K562 (cell line): ENCODE results near the gene PPP1R9A. TPM values are rescaled to one million over a fixed set of nuclear protein-coding genes. Genes with fewer than 3 reads are reported as not detected.
A peak's percentile ranks its signal among the peaks of the same experiment; 100 is the strongest.

Experiments used
- ATAC-seq: fragments of 200-7000 bp; cut with Tn5 transposase; 3 replicates; pipeline ENCODE4 v1.9.1; 2020; ENCODE audit warnings: moderate library complexity
- BruUV-seq: library from RNA; stranded (reverse); fragments of 400-500 nt; replicated peaks from 2 replicates; lab custom pipeline; 2021; lab: Mats Ljungman, UMichigan
- CTCF ChIA-PET: fragments of 300-600 bp; formaldehyde crosslinking; extraction: SDS; loops from one replicate; lab custom pipeline; 2021; ENCODE audit warnings: low intra/inter-chr PET ratio; lab: Yijun Ruan, JAX
- POLR2A ChIA-PET: fragments of 300-600, 350-650 bp; sonication (Branson Sonifier 250); formaldehyde crosslinking; extraction: SDS; loops from one replicate; lab custom pipeline; 2021; ENCODE audit warnings: antibody characterized with exemption, inconsistent platforms; lab: Yijun Ruan, JAX
- DNase-seq, 4 experiments: peaks; one replicate each; pipeline versions ENCODE4 v3.0.0 to v3.0.0-alpha.2; 2011 to 2018; ENCODE audit warnings: low spot score in 3 of 4, mixed read lengths in 3 of 4; ENCODE audit errors: extremely low read depth in 1 of 4
- FAIRE-seq: peaks from 2 replicates; lab custom pipeline; 2011; peaks lifted over from hg19 to GRCh38; lab: Jason Lieb, UNC
- H2AFZ ChIP-seq: 2 replicates; pipeline ENCODE4 v1.6.0; 2011; ENCODE audit warnings: low read depth, low read length, control low read depth, inconsistent platforms
- H3K27ac ChIP-seq: fragments of 200-600 bp; 3 replicates; pipeline ENCODE4 v1.8.0; 2011; ENCODE audit warnings: low read depth, mild to moderate bottlenecking, control low read depth, inconsistent platforms, low read length, moderate library complexity, mixed read lengths; ENCODE audit errors: extremely low read depth
- H3K27me3 ChIP-seq, 2 experiments: fragments of 300-600 bp in 1 of 2; 2 replicates in 1 of 2; 3 replicates in 1 of 2; pipeline versions ENCODE4 v1.6.0 to v1.8.0; 2011; ENCODE audit warnings: inconsistent platforms in 2 of 2, low read length in 2 of 2, mild to moderate bottlenecking in 1 of 2, mixed read lengths in 1 of 2, moderate library complexity in 1 of 2; ENCODE audit not compliant: control insufficient read depth in 2 of 2, insufficient read depth in 2 of 2
- H3K36me3 ChIP-seq: fragments of 300-600 bp; 3 replicates; pipeline ENCODE4 v1.8.0; 2011; ENCODE audit warnings: mild to moderate bottlenecking, low read length, inconsistent platforms; ENCODE audit not compliant: control insufficient read depth, insufficient read depth
- H3K4me1 ChIP-seq, 2 experiments: fragments of 200-600 bp in 1 of 2; replicated peaks in 1 of 2; 2 replicates in 1 of 2; 3 replicates in 1 of 2; pipeline versions ENCODE4 v1.5.1 to v1.8.0; 2011; ENCODE audit warnings: inconsistent platforms in 2 of 2, low read length in 2 of 2, mild to moderate bottlenecking in 1 of 2, mixed read lengths in 1 of 2, moderate library complexity in 1 of 2; ENCODE audit not compliant: control insufficient read depth in 2 of 2, insufficient read depth in 2 of 2
- H3K4me2 ChIP-seq: 2 replicates; pipeline ENCODE4 v1.6.1; 2011; ENCODE audit warnings: low read length, control low read depth, inconsistent platforms, mixed read lengths; ENCODE audit not compliant: insufficient read depth
- H3K4me3 ChIP-seq: fragments of 200-600 bp; sonication (generic), shearing (Covaris generic); 2 replicates; pipeline ENCODE4 v1.5.1; 2016; ENCODE audit warnings: control low read depth, inconsistent platforms
- H3K79me2 ChIP-seq: fragments of 200-600 bp; 3 replicates; pipeline ENCODE4 v1.8.0; 2011; ENCODE audit warnings: low read length, inconsistent platforms; ENCODE audit not compliant: control insufficient read depth, insufficient read depth
- H3K9ac ChIP-seq, 2 experiments: 2 replicates each; pipeline versions ENCODE4 v1.6.0 to v1.6.1; 2011; ENCODE audit warnings: low read depth in 2 of 2, low read length in 2 of 2, control low read depth in 1 of 2, inconsistent platforms in 1 of 2, mild to moderate bottlenecking in 1 of 2, mixed read lengths in 1 of 2; ENCODE audit not compliant: insufficient read depth in 1 of 2
- H3K9me1 ChIP-seq: one replicate; pipeline ENCODE4 v1.6.0; 2011; ENCODE audit warnings: inconsistent platforms, mild to moderate bottlenecking, low read length, moderate library complexity; ENCODE audit not compliant: control insufficient read depth, insufficient read depth
- H3K9me3 ChIP-seq: replicated peaks from 2 replicates; pipeline ENCODE4 v1.5.1; 2011; ENCODE audit warnings: low read depth, low read length, inconsistent platforms; ENCODE audit not compliant: control insufficient read depth, insufficient read depth
- H4K20me1 ChIP-seq: replicated peaks from 2 replicates; pipeline ENCODE4 v1.6.1; 2011; ENCODE audit warnings: low read length, inconsistent platforms, mixed read lengths; ENCODE audit not compliant: control insufficient read depth, insufficient read depth
- ATF1 ChIP-seq, 2 experiments: fragments of 450-650 bp in 1 of 2; IDR thresholded peaks; 2 replicates each; pipeline ENCODE4 v1.6.1; 2016; ENCODE audit warnings: missing compliant biosample characterization in 1 of 2, missing genetic modification characterization in 1 of 2
- ATF3 ChIP-seq, 2 experiments: fragments of 450-650 bp in 1 of 2; sonication (generic) in 1 of 2; formaldehyde crosslinking in 1 of 2; IDR thresholded peaks in 1 of 2; conservative IDR thresholded peaks in 1 of 2; 2 replicates each; pipeline versions ENCODE4 v1.6.1 to v1.8.1; 2016 to 2023; ENCODE audit warnings: mild to moderate bottlenecking in 2 of 2, moderate library complexity in 2 of 2, inconsistent platforms in 1 of 2, missing genetic modification reagents in 1 of 2
- CREM ChIP-seq: IDR thresholded peaks from 2 replicates; pipeline ENCODE4 v1.6.1; 2014; ENCODE audit warnings: antibody characterized with exemption, low read depth
- HEY1 ChIP-seq: fragments of 250-450 bp; sonication (Bioruptor Pico); IDR thresholded peaks from 2 replicates; pipeline ENCODE4 v1.5.0; 2020; ENCODE audit warnings: mild to moderate bottlenecking, moderate library complexity, borderline replicate concordance
- JUND ChIP-seq, 2 experiments: IDR thresholded peaks; 2 replicates in 1 of 2; 3 replicates in 1 of 2; pipeline ENCODE4 v1.6.1; 2011; ENCODE audit warnings: borderline replicate concordance in 2 of 2, low read depth in 2 of 2, low read length in 2 of 2, improper control_type of control experiment in 1 of 2, missing biosample characterization in 1 of 2, missing genetic modification characterization in 1 of 2, missing genetic modification reagents in 1 of 2
- ZNF41 ChIP-seq: fragments of 250-450 bp; sonication (Bioruptor Pico); conservative IDR thresholded peaks from 2 replicates; pipeline ENCODE4 v1.4.0; 2020; ENCODE audit warnings: mild to moderate bottlenecking
- ZNF695 ChIP-seq: fragments of 450-650 bp; formaldehyde crosslinking; IDR thresholded peaks from 2 replicates; pipeline ENCODE4 v1.4.0; 2020; ENCODE audit warnings: mild to moderate bottlenecking, moderate library complexity
- WGBS: fragments of 100-300 bp; shearing (Covaris generic); methylation state at CpG from one replicate; pipeline ENCODE4 v1.1.6; 2016; ENCODE audit warnings: low coverage, mixed read lengths; ENCODE audit not compliant: insufficient coverage; ENCODE audit errors: missing lambda C conversion rate; 5-methylcytosine and 5-hydroxymethylcytosine counted together
- in situ Hi-C: fragments of 300-500 bp; cut with MboI; formaldehyde crosslinking; loops from 4 replicates; pipeline ENCODE4 v1.15.0; 2018; ENCODE audit warnings: inconsistent platforms, mixed read lengths
- intact Hi-C: fragments of 100-400 bp; cut with micrococcal nuclease; formaldehyde crosslinking; loops from 2 replicates; pipeline ENCODE4 v1.14.2; 2022
- polyA plus RNA-seq, 8 experiments: library from polyadenylated mRNA; depleted of rRNA in 4 of 8; stranded (reverse) in 5 of 8; unstranded in 3 of 8; fragments of >200 nt; fragmentation: Nextera tagmentation in 2 of 8; fragmentation: Illumina TruSeq in 1 of 8; extraction: Ambion mirVana in 2 of 8; extraction: Trizol in 1 of 8; gene quantifications; 2 replicates each; pipeline versions ENCODE4 v1.2.1 to v1.2.3, GENCODE V29; 2011 to 2014; ENCODE audit warnings: inconsistent platforms in 1 of 8, missing spikeins in 1 of 8
- total RNA-seq, 7 experiments: library from RNA; depleted of rRNA in 6 of 7; stranded (reverse); fragments of >200 nt in 6 of 7; fragmentation: Illumina TruSeq in 2 of 7; extraction: Trizol in 2 of 7; gene quantifications; 2 replicates each; pipeline versions ENCODE4 v1.2.1 to v1.2.3, GENCODE V29; 2011 to 2021; ENCODE audit warnings: low replicate concordance in 1 of 7

Gene PPP1R9A
- total and polyA plus RNA-seq, 9 of the 15 experiments (the other 6 are each of a cell fraction or from before 2014, with no cell fraction given), result 0.24 TPM; not detected in 8

- no peaks in the 10 kb centered on the region for H4K20me1 ChIP-seq
- H3K9me1 ChIP-seq, result no peaks in the 10 kb centered on the region
- H3K9ac ChIP-seq, result no peak overlapping the region
- TF ChIP-seq ZNF695 (CRISPR knock-in tag) (no peak), JUND (IDR thresholded peaks at IDR 0.05; ENCODE audit: borderline replicate concordance, low read depth, low read length) (no peak), JUND (tag; IDR thresholded peaks at IDR 0.05; ENCODE audit: borderline replicate concordance, low read depth, low read length) (0 out of 3 replicates have a peak, but pooled peaks have one; percentile 14), CREM (0 out of 2 replicates have a peak, but pooled peaks have one; percentile 11), ATF1 (CRISPR knock-in tag; IDR thresholded peaks at IDR 0.05) (no peak), ATF1 (tag; IDR thresholded peaks at IDR 0.05) (0 out of 2 replicates have a peak, but pooled peaks have one; percentile 35), ZNF41 (CRISPR knock-in tag) (no peak), HEY1 (no peak), ATF3 (IDR thresholded peaks at IDR 0.05) (peak; percentile 19; the same call in 1 of the 2 replicates), ATF3 (CRISPR knock-in tag; conservative IDR thresholded peaks at IDR 0.05) (no peak)
- H3K4me1 ChIP-seq, result no peaks in the 10 kb centered on the region; a peak in 1 of 5 replicates
- no TSS peak for BruUV-seq
- no peak for ATAC-seq
- DNase-seq, result peak in 1 of 4 experiments; percentile 5
- in situ Hi-C loops (no loop called here), intact Hi-C loops (loop anchor here (5.0 kb wide), 1 partner anchor 213 kb away; no protein-coding TSS in a partner anchor)
- no peak overlapping the region for H3K4me3 ChIP-seq
- no peak overlapping the region for H3K4me2 ChIP-seq
- ChIA-PET CTCF (no interaction called here), POLR2A (no interaction called here)
- no peaks in the 10 kb centered on the region for H3K9me3 ChIP-seq
- no peaks in the 10 kb centered on the region for H3K27me3 ChIP-seq
- 2% methylated on average over 6 of the region's 6 CpGs for WGBS
- H3K79me2 ChIP-seq, result no peaks in the 10 kb centered on the region
- H2AFZ ChIP-seq, result no peak overlapping the region
- no peak for FAIRE-seq
- no peaks in the 10 kb centered on the region for H3K36me3 ChIP-seq
- no peak overlapping the region for H3K27ac ChIP-seq
Measured at GRCh38 chr7:95264363-95264891, 357.0 kb downstream of the PPP1R9A start.
